Prostate gland (tissue), 2 donors: ENCODE data around the gene MAML3. TPM values are rescaled to one million over a fixed set of nuclear protein-coding genes. Genes with fewer than 3 reads are reported as not detected.

Experiments used
- DNase-seq: peaks from one replicate; pipeline ENCODE4 v3.0.0-alpha.2; 2019; ENCODE audit warnings: low spot score
- H3K27ac ChIP-seq, 2 donors: fragments of 200-600 bp; sonication (generic); 2 replicates each; pipeline ENCODE4 v1.5.1; 2017 to 2019
- H3K27me3 ChIP-seq: fragments of 200-600 bp; sonication (generic); replicated peaks from 2 replicates; pipeline ENCODE4 v1.5.1; 2019; ENCODE audit not compliant: insufficient read depth
- H3K36me3 ChIP-seq, 2 donors: fragments of 200-600 bp; sonication (generic); 1 replicate in 1 of 2; 2 replicates in 1 of 2; pipeline versions ENCODE4 v1.5.1 to v1.8.1; 2017 to 2019
- H3K4me1 ChIP-seq: fragments of 200-600 bp; sonication (generic); replicated peaks from 2 replicates; pipeline ENCODE4 v1.5.1; 2019
- H3K4me3 ChIP-seq, 2 donors: fragments of 200-600 bp; sonication (generic); 2 replicates each; pipeline ENCODE4 v1.5.1; 2017 to 2019
- H3K9me3 ChIP-seq: fragments of 200-600 bp; sonication (generic); 2 replicates; pipeline ENCODE4 v1.5.1; 2017
- CTCF ChIP-seq, 4 experiments: fragments of 200-600 bp in 2 of 4; fragments of 450-650 bp in 2 of 4; sonication (generic) in 2 of 4; IDR thresholded peaks; 1 replicate in 3 of 4; 2 replicates in 1 of 4; pipeline ENCODE4 v1.5.1; 2016 to 2019; ENCODE audit warnings: antibody characterized with exemption in 4 of 4, mild to moderate bottlenecking in 2 of 4, moderate library complexity in 2 of 4
- POLR2A ChIP-seq: fragments of 450-650 bp; IDR thresholded peaks from one replicate; pipeline ENCODE4 v1.6.1; 2016; ENCODE audit warnings: antibody characterized with exemption, mild to moderate bottlenecking
- POLR2AphosphoS5 ChIP-seq: sonication (generic); formaldehyde crosslinking; IDR thresholded peaks from one replicate; pipeline ENCODE4 v1.6.1; 2017; ENCODE audit warnings: antibody characterized with exemption
- WGBS: methylation state at CpG from one replicate; pipeline ENCODE4 v1.1.5; 2018; 5-methylcytosine and 5-hydroxymethylcytosine counted together
- intact Hi-C: fragments of 100-400 bp; cut with DNase I; formaldehyde crosslinking; loops from one replicate; pipeline ENCODE4 v1.14.2; 2022
- total RNA-seq, 2 donors: library from RNA; depleted of rRNA; stranded (reverse); fragments of >200 nt; gene quantifications; one replicate each; pipeline ENCODE4 v1.1.0, GENCODE V29; 2016

MAML3 gene
- total RNA-seq, 2 donors from 2014 or later, result 15.0 to 30.6 TPM

GRCh38 chr4:139834226-139834662 lies 319.7 kb downstream of the MAML3 start:
- H3K27ac ChIP-seq, result no peak overlapping the region
- H3K36me3 ChIP-seq, result no peaks in the 10 kb centered on the region
- H3K27me3 ChIP-seq, result no peaks in the 10 kb centered on the region
- TF ChIP-seq POLR2AphosphoS5, result no peak
- no peak for TF ChIP-seq CTCF (IDR thresholded peaks at IDR 0.05)
- no peak for TF ChIP-seq POLR2A
- 97% methylated on average over 8 of the region's 8 CpGs for WGBS
- H3K4me1 ChIP-seq, result no peaks in the 10 kb centered on the region
- no peak for DNase-seq
- no peak overlapping the region for H3K4me3 ChIP-seq
- no peaks in the 10 kb centered on the region for H3K9me3 ChIP-seq
- intact Hi-C loops, result no loop called here

GRCh38 chr4:139833151-139833910 lies 320.7 kb downstream of the MAML3 start:
- Histone ChIP-seq H3K27me3 (no peaks in the 10 kb centered on the region), H3K4me3 (no peak overlapping the region), H3K27ac (no peak overlapping the region), H3K36me3 (no peaks in the 10 kb centered on the region), H3K4me1 (no peaks in the 10 kb centered on the region), H3K9me3 (no peaks in the 10 kb centered on the region)
- TF ChIP-seq POLR2A, result no peak
- no peak for TF ChIP-seq CTCF (IDR thresholded peaks at IDR 0.05)
- TF ChIP-seq POLR2AphosphoS5, result no peak
- DNase-seq, result no peak
- intact Hi-C loops, result no loop called here
- WGBS, result 88% methylated on average over 21 of the region's 21 CpGs

GRCh38 chr4:139828966-139829664 lies 324.9 kb downstream of the MAML3 start:
- no peak for TF ChIP-seq CTCF (IDR thresholded peaks at IDR 0.05)
- TF ChIP-seq POLR2A, result no peak
- TF ChIP-seq POLR2AphosphoS5, result no peak
- no peaks in the 10 kb centered on the region for H3K9me3 ChIP-seq
- no peak for DNase-seq
- H3K27me3 ChIP-seq, result no peaks in the 10 kb centered on the region
- intact Hi-C loops, result no loop called here
- no peaks in the 10 kb centered on the region for H3K36me3 ChIP-seq
- H3K4me3 ChIP-seq, result no peak overlapping the region
- 96% methylated on average over 7 of the region's 7 CpGs for WGBS
- no peak overlapping the region for H3K27ac ChIP-seq
- H3K4me1 ChIP-seq, result no peaks in the 10 kb centered on the region

GRCh38 chr4:139826426-139826825 lies 327.6 kb downstream of the MAML3 start:
- no peaks in the 10 kb centered on the region for H3K9me3 ChIP-seq
- no peaks in the 10 kb centered on the region for H3K4me1 ChIP-seq
- no peak overlapping the region for H3K27ac ChIP-seq
- intact Hi-C loops, result no loop called here
- no peaks in the 10 kb centered on the region for H3K36me3 ChIP-seq
- H3K27me3 ChIP-seq, result no peaks in the 10 kb centered on the region
- no peak for DNase-seq
- H3K4me3 ChIP-seq, result no peak overlapping the region
- WGBS, result 93% methylated on average over 8 of the region's 8 CpGs
- TF ChIP-seq POLR2A (no peak), POLR2AphosphoS5 (no peak), CTCF (IDR thresholded peaks at IDR 0.05) (no peak)
